Astrocyte (in vitro differentiated cells and primary cell): ENCODE data around the gene BICDL1. TPM values are rescaled to one million over a fixed set of nuclear protein-coding genes. Genes with fewer than 3 reads are reported as not detected.

Experiments used
- DNase-seq: peaks from one replicate; pipeline ENCODE4 v3.0.0-alpha.2; 2010; ENCODE audit warnings: low read depth
- FAIRE-seq: peaks from 2 replicates; lab custom pipeline; 2011; peaks lifted over from hg19 to GRCh38; lab: Jason Lieb, UNC
- H2AFZ ChIP-seq: 2 replicates; pipeline ENCODE4 v1.6.0; 2012; ENCODE audit warnings: low read depth, low read length, inconsistent platforms
- H3K27ac ChIP-seq: 2 replicates; pipeline ENCODE4 v1.5.1; 2011; ENCODE audit warnings: low read depth, low read length, inconsistent platforms
- H3K27me3 ChIP-seq: 2 replicates; pipeline ENCODE4 v1.6.0; 2011; ENCODE audit warnings: low read length, inconsistent platforms; ENCODE audit not compliant: insufficient read depth
- H3K36me3 ChIP-seq: 2 replicates; pipeline ENCODE4 v1.5.1; 2011; ENCODE audit warnings: low read length, inconsistent platforms; ENCODE audit not compliant: insufficient read depth
- H3K4me1 ChIP-seq: 2 replicates; pipeline ENCODE4 v1.5.1; 2011; ENCODE audit warnings: low read length, inconsistent platforms; ENCODE audit not compliant: insufficient read depth
- H3K4me2 ChIP-seq: 2 replicates; pipeline ENCODE4 v1.6.0; 2012; ENCODE audit warnings: low read length, inconsistent platforms
- H3K4me3 ChIP-seq: 2 replicates; pipeline ENCODE4 v1.5.1; 2011; ENCODE audit warnings: low read depth, mild to moderate bottlenecking, low read length, inconsistent platforms; ENCODE audit not compliant: insufficient read depth
- H3K79me2 ChIP-seq: 2 replicates; pipeline ENCODE4 v1.6.0; 2012; ENCODE audit warnings: mild to moderate bottlenecking, low read length, inconsistent platforms; ENCODE audit not compliant: insufficient read depth
- H3K9ac ChIP-seq: 2 replicates; pipeline ENCODE4 v1.6.0; 2012; ENCODE audit warnings: mild to moderate bottlenecking, low read length, inconsistent platforms
- H3K9me3 ChIP-seq: 2 replicates; pipeline ENCODE4 v1.5.1; 2012; ENCODE audit warnings: low read depth, mild to moderate bottlenecking, low read length, inconsistent platforms; ENCODE audit not compliant: insufficient read depth
- H4K20me1 ChIP-seq: 2 replicates; pipeline ENCODE4 v1.6.0; 2012; ENCODE audit warnings: low read length, inconsistent platforms; ENCODE audit not compliant: insufficient read depth
- H3K27ac Mint-ChIP-seq: one replicate; pipeline ENCODE4 v1.8.0; 2021; ENCODE audit warnings: mild to moderate bottlenecking, mixed read lengths; ENCODE audit not compliant: unreplicated experiment
- H3K27me3 Mint-ChIP-seq: one replicate; pipeline ENCODE4 v1.8.0; 2021; ENCODE audit warnings: low read depth, mixed read lengths; ENCODE audit not compliant: unreplicated experiment
- H3K36me3 Mint-ChIP-seq: one replicate; pipeline ENCODE4 v1.8.0; 2021; ENCODE audit warnings: low read depth, mixed read lengths; ENCODE audit not compliant: unreplicated experiment
- H3K4me1 Mint-ChIP-seq: one replicate; pipeline ENCODE4 v1.8.0; 2021; ENCODE audit warnings: low read depth, mixed read lengths; ENCODE audit not compliant: unreplicated experiment
- H3K4me3 Mint-ChIP-seq: one replicate; pipeline ENCODE4 v1.8.0; 2021; ENCODE audit warnings: mild to moderate bottlenecking, moderate library complexity, mixed read lengths; ENCODE audit not compliant: unreplicated experiment
- H3K9me3 Mint-ChIP-seq: one replicate; pipeline ENCODE4 v1.8.0; 2021; ENCODE audit warnings: mild to moderate bottlenecking, mixed read lengths; ENCODE audit not compliant: unreplicated experiment
- EZH2 ChIP-seq: IDR thresholded peaks from 2 replicates; pipeline ENCODE4 v1.6.1; 2012; ENCODE audit warnings: mild to moderate bottlenecking, low read length, inconsistent platforms; ENCODE audit not compliant: insufficient read depth
- total RNA-seq: library from RNA; stranded (reverse); gene quantifications from 2 replicates; pipeline ENCODE4 v1.2.1, GENCODE V29; 2021
- TF ChIP-seq, protein P1 (sequence below): IDR thresholded peaks from 2 replicates; pipeline ENCODE4 v1.5.1; 2011; ENCODE audit warnings: low read depth, mild to moderate bottlenecking, inconsistent platforms, low read length, moderate library complexity; ENCODE audit not compliant: insufficient read depth

Gene BICDL1
- total RNA-seq, 1 donor from 2014 or later: 8.8 TPM

DNA sequence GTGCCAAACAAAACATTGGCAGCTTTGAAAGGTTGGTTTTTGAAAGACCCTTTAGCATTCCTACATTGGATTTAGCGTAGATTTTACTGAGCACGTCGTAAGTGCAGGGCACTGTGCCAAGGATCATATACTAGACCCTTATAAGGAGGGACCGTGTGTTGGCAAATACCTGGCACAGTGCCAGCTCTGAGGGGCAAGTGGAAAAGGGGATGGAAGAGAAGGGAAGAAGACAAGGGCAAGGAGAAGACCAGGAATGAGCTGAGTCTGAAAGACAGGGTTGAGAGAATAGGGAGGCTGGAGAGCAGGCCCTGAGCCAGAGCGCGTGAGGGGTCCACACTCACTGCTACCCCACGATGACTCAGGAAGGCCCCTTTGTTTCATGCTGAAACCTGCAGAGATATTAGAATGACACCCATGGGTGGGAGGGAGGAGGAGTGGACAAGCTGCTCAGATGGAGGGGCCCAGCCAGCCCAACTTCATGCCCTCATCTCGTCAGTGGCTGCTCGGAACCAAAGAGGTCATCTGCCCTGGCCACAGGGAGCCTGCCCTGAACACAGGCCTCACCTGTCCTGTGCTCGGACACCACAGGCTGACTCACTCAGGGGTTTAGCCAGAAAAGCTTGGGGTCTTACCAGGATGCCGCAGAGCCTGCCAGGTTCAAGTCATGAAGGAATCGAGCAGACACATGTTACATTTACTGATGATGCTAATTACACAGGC is 102.5 kb downstream of the BICDL1 start:
- Mint-ChIP-seq H3K27ac (peak overlapping the region; percentile 16), H3K36me3 (peaks cover 10% of the 10 kb centered on the region), H3K4me1 (peaks cover 3% of the 10 kb centered on the region), H3K9me3 (no peaks in the 10 kb centered on the region), H3K27me3 (no peaks in the 10 kb centered on the region), H3K4me3 (no peak overlapping the region)
- Histone ChIP-seq H4K20me1 (peaks cover 49% of the 10 kb centered on the region), H3K9ac (no peak overlapping the region), H3K36me3 (peaks cover 7% of the 10 kb centered on the region), H3K4me3 (no peak overlapping the region), H3K9me3 (no peaks in the 10 kb centered on the region), H3K4me1 (peaks cover 5% of the 10 kb centered on the region), H3K27ac (no peak overlapping the region), H2AFZ (no peak overlapping the region), H3K27me3 (no peaks in the 10 kb centered on the region), H3K79me2 (no peaks in the 10 kb centered on the region), H3K4me2 (no peak overlapping the region)
- FAIRE-seq: no peak
- DNase-seq: no peak
- TF ChIP-seq, protein P1, sequence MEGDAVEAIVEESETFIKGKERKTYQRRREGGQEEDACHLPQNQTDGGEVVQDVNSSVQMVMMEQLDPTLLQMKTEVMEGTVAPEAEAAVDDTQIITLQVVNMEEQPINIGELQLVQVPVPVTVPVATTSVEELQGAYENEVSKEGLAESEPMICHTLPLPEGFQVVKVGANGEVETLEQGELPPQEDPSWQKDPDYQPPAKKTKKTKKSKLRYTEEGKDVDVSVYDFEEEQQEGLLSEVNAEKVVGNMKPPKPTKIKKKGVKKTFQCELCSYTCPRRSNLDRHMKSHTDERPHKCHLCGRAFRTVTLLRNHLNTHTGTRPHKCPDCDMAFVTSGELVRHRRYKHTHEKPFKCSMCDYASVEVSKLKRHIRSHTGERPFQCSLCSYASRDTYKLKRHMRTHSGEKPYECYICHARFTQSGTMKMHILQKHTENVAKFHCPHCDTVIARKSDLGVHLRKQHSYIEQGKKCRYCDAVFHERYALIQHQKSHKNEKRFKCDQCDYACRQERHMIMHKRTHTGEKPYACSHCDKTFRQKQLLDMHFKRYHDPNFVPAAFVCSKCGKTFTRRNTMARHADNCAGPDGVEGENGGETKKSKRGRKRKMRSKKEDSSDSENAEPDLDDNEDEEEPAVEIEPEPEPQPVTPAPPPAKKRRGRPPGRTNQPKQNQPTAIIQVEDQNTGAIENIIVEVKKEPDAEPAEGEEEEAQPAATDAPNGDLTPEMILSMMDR: no peak
- TF ChIP-seq EZH2: no peak

DNA sequence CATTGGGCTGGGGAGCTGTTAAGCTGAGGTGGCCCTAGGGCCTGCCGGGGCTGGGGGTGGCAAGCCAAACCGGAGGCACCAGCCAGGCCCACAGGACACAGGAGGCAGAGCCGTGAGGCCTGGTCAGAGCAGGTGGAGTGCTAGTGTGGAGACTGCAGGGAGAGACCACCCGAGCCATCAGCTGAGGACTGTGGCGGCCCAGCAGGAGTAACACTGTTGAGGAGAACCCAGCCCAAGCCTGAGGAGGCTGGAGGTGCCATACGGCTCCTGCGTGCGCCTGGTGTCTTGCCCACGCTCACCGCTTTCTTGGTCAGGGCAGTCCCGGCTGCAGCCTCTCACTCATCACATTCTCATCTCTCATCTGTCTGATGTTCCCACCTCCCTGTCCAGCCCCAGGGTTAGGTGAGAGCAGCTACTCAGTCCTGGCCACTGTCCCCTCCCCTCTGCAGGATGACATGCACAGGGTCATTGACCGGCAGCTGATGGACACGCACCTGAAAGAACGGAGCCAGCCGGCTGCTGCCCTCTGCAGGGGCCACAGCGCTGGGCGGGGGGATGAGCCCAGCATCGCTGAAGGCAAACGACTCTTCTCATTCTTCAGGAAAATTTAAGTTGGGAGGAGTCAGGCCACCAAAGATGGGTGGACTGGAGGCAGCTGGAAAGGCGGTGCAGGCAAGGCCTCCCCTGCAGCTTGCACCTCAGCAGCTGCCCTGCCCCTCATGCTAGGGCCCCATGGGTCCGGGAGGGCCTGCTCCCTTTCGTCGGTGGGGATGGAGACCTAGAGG is 103.7 kb downstream of the BICDL1 start:
- Histone ChIP-seq H3K79me2 (no peaks in the 10 kb centered on the region), H3K4me1 (no peaks in the 10 kb centered on the region), H3K9ac (no peak overlapping the region), H2AFZ (no peak overlapping the region), H3K27me3 (no peaks in the 10 kb centered on the region), H3K36me3 (peaks cover 13% of the 10 kb centered on the region), H4K20me1 (peaks cover 51% of the 10 kb centered on the region), H3K9me3 (no peaks in the 10 kb centered on the region), H3K27ac (no peak overlapping the region), H3K4me2 (no peak overlapping the region), H3K4me3 (no peak overlapping the region)
- Mint-ChIP-seq H3K27me3 (no peaks in the 10 kb centered on the region), H3K9me3 (no peaks in the 10 kb centered on the region), H3K4me3 (no peak overlapping the region), H3K4me1 (peaks cover 3% of the 10 kb centered on the region), H3K36me3 (peaks cover 10% of the 10 kb centered on the region), H3K27ac (no peak overlapping the region)
- TF ChIP-seq, protein P1: no peak
- no peak for TF ChIP-seq EZH2
- DNase-seq: no peak
- FAIRE-seq: no peak

DNA sequence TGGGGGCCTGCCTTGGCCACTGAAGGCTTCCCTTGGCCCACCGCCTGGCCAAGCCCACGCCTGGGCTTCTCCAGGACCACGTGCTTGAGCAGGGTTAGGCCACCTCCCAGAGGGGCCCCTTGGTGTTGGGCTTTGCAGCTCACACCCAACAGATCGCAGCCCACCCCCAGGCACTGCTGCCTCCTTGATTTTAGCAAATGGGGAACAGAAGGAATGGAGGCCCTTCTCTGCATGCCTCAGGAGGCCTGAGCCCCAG is 104.2 kb downstream of the BICDL1 start:
- no peak overlapping the region for H3K27ac ChIP-seq
- TF ChIP-seq EZH2: no peak
- TF ChIP-seq, protein P1: no peak

More for the DNA sequence above, 104.2 kb downstream of the BICDL1 start:
- H3K27me3 ChIP-seq: no peaks in the 10 kb centered on the region
- no peak overlapping the region for H3K4me3 ChIP-seq
- Mint-ChIP-seq H3K36me3 (peaks cover 10% of the 10 kb centered on the region), H3K4me3 (no peak overlapping the region), H3K4me1 (peaks cover 3% of the 10 kb centered on the region), H3K27me3 (no peaks in the 10 kb centered on the region), H3K9me3 (no peaks in the 10 kb centered on the region), H3K27ac (no peak overlapping the region)
- no peaks in the 10 kb centered on the region for H3K9me3 ChIP-seq
- H3K9ac ChIP-seq: no peak overlapping the region
- peaks cover 54% of the 10 kb centered on the region for H4K20me1 ChIP-seq
- no peaks in the 10 kb centered on the region for H3K4me1 ChIP-seq
- no peak for FAIRE-seq
- no peak for DNase-seq
- H2AFZ ChIP-seq: no peak overlapping the region
- H3K36me3 ChIP-seq: peaks cover 15% of the 10 kb centered on the region
- H3K79me2 ChIP-seq: peaks cover 3% of the 10 kb centered on the region
- H3K4me2 ChIP-seq: no peak overlapping the region
